ENCODE data around the gene FBXW8.
A peak's percentile ranks its signal among the peaks of the same experiment; 100 is the strongest.
"Not testable (repeated sequence)": the region's sequence is repeated elsewhere in the genome, so short reads cannot be mapped to it uniquely, and the experiment has no call there.

FBXW8 gene

GRCh38 chr12:117051380-117051779, 140.6 kb downstream of the FBXW8 start:
- DNase-seq (ENCODE audit: low read depth in 2 of 3, low spot score in 2 of 3): no peak

- DNase-seq (ENCODE audit: low read depth in 2 of 3, low spot score in 2 of 3): no peak
Measured at GRCh38 chr12:117052386-117053049, 141.8 kb downstream of the FBXW8 start.

GRCh38 chr12:117053050-117053400, 142.3 kb downstream of the FBXW8 start:
- no peak for DNase-seq (ENCODE audit: low read depth in 2 of 3, low spot score in 2 of 3)

GRCh38 chr12:117053597-117054201, 142.9 kb downstream of the FBXW8 start:
- DNase-seq (ENCODE audit: low read depth in 2 of 3, low spot score in 2 of 3): no peak

- no peak for DNase-seq (ENCODE audit: low read depth in 2 of 3, low spot score in 2 of 3)
Measured at GRCh38 chr12:117054279-117054678, 143.5 kb downstream of the FBXW8 start.

GRCh38 chr12:117057626-117058025, 146.9 kb downstream of the FBXW8 start:
- DNase-seq (ENCODE audit: low read depth in 2 of 3, low spot score in 2 of 3): not testable (repeated sequence)

GRCh38 chr12:117058442-117059072, 147.8 kb downstream of the FBXW8 start:
- DNase-seq (ENCODE audit: low read depth in 2 of 3, low spot score in 2 of 3): no peak

GRCh38 chr12:117059156-117059555, 148.4 kb downstream of the FBXW8 start:
- DNase-seq (ENCODE audit: low read depth in 2 of 3, low spot score in 2 of 3): no peak

- DNase-seq (ENCODE audit: low read depth in 2 of 3, low spot score in 2 of 3): no peak
Measured at GRCh38 chr12:117060246-117060928, 149.6 kb downstream of the FBXW8 start.

GRCh38 chr12:117060929-117061305, 150.2 kb downstream of the FBXW8 start:
- DNase-seq (ENCODE audit: low read depth in 2 of 3, low spot score in 2 of 3): no peak

GRCh38 chr12:117061555-117062079, 150.9 kb downstream of the FBXW8 start:
- no peak for DNase-seq (ENCODE audit: low read depth in 2 of 3, low spot score in 2 of 3)

GRCh38 chr12:117063162-117063911, 152.6 kb downstream of the FBXW8 start:
- peak; percentile 1 to 22 (median 19) for DNase-seq (ENCODE audit: low read depth in 2 of 3, low spot score in 2 of 3)

- no peak for DNase-seq (ENCODE audit: low read depth in 2 of 3, low spot score in 2 of 3)
Measured at GRCh38 chr12:117064049-117064448, 153.3 kb downstream of the FBXW8 start.

GRCh38 chr12:117064596-117064995, 153.8 kb downstream of the FBXW8 start:
- DNase-seq (ENCODE audit: low read depth in 2 of 3, low spot score in 2 of 3): no peak

GRCh38 chr12:117067016-117067415, 156.3 kb downstream of the FBXW8 start:
- no peak for DNase-seq (ENCODE audit: low read depth in 2 of 3, low spot score in 2 of 3)

GRCh38 chr12:117067638-117068037, 156.9 kb downstream of the FBXW8 start:
- no peak for DNase-seq (ENCODE audit: low read depth in 2 of 3, low spot score in 2 of 3)

- DNase-seq (ENCODE audit: low read depth in 2 of 3, low spot score in 2 of 3): no peak
Measured at GRCh38 chr12:117068492-117068891, 157.7 kb downstream of the FBXW8 start.

- no peak for DNase-seq (ENCODE audit: low read depth in 2 of 3, low spot score in 2 of 3)
Measured at GRCh38 chr12:117069101-117069797, 158.5 kb downstream of the FBXW8 start.

- DNase-seq (ENCODE audit: low read depth in 2 of 3, low spot score in 2 of 3): no peak
Measured at GRCh38 chr12:117069926-117070900, 159.5 kb downstream of the FBXW8 start.

Measured in activated CD8-positive, alpha-beta memory T cell treated with anti-CD3 and anti-CD28 coated beads for 48 hours (primary cell).